HG03139 (cell line): Measurements from ENCODE around the gene KCTD13.
"Not testable (repeated sequence)": the region's sequence is repeated elsewhere in the genome, so short reads cannot be mapped to it uniquely, and the experiment has no call there.

Experiments
- ATAC-seq: cut with Tn5 transposase; IDR thresholded peaks from one replicate; pipeline ENCODE4 v1.9.1; 2021; ENCODE audit not compliant: unreplicated experiment

Gene KCTD13

GRCh38 chr16:29908719-29909220, 17.3 kb downstream of the KCTD13 start:
- ATAC-seq = no peak

- ATAC-seq = no peak
Measured at GRCh38 chr16:29907973-29908372, 18.1 kb downstream of the KCTD13 start.

- no peak for ATAC-seq
Measured at GRCh38 chr16:29906520-29907244, 19.3 kb downstream of the KCTD13 start.

- no peak for ATAC-seq
Measured at GRCh38 chr16:29905668-29906067, 20.4 kb downstream of the KCTD13 start.

GRCh38 chr16:29904947-29905346, 21.1 kb downstream of the KCTD13 start:
- no peak for ATAC-seq

GRCh38 chr16:29903590-29903989, 22.4 kb downstream of the KCTD13 start:
- no peak for ATAC-seq

- ATAC-seq = no peak
Measured at GRCh38 chr16:29901607-29901945, 24.4 kb downstream of the KCTD13 start.

GRCh38 chr16:29900888-29901606, 25.0 kb downstream of the KCTD13 start:
- no peak for ATAC-seq

GRCh38 chr16:29900102-29900887, 25.7 kb downstream of the KCTD13 start, which contains the start of gene ASPHD1:
ASPHD1 (plus strand) TSS chr16:29900488; CDS start chr16:29900972, 484 bp downstream.
- ATAC-seq = no peak

- no peak for ATAC-seq
Measured at GRCh38 chr16:29899516-29900101, 26.4 kb downstream of the KCTD13 start, which contains the start of gene SEZ6L2. SEZ6L2 (minus strand) TSS chr16:29899550; CDS start chr16:29899019, 531 bp downstream.

GRCh38 chr16:29898804-29899515, 27.1 kb downstream of the KCTD13 start:
- ATAC-seq = no peak

- no peak for ATAC-seq
Measured at GRCh38 chr16:29898135-29898803, 27.8 kb downstream of the KCTD13 start.

- no peak for ATAC-seq
Measured at GRCh38 chr16:29897333-29897732, 28.7 kb downstream of the KCTD13 start.

- no peak for ATAC-seq
Measured at GRCh38 chr16:29896841-29897240, 29.2 kb downstream of the KCTD13 start.

GRCh38 chr16:29894352-29894751, 31.7 kb downstream of the KCTD13 start:
- no peak for ATAC-seq

- ATAC-seq = no peak
Measured at GRCh38 chr16:29893553-29893952, 32.5 kb downstream of the KCTD13 start.

- ATAC-seq = no peak
Measured at GRCh38 chr16:29892458-29892813, 33.6 kb downstream of the KCTD13 start.

GRCh38 chr16:29891525-29892457, 34.2 kb downstream of the KCTD13 start:
- no peak for ATAC-seq

- not testable (repeated sequence) for ATAC-seq
Measured at GRCh38 chr16:29889372-29889771, 36.7 kb downstream of the KCTD13 start.
